HepG2 (cell line): ENCODE measurements around the gene RPLP2. TPM values are rescaled to one million over a fixed set of nuclear protein-coding genes. Genes with fewer than 3 reads are reported as not detected.

ENCODE experiments used
- BCLAF1 ChIP-seq: fragments of 450-650 bp; IDR thresholded peaks from 2 replicates; pipeline ENCODE4 v1.6.1; 2017; ENCODE audit warnings: mild to moderate bottlenecking
- CCAR2 ChIP-seq: fragments of 200-400 bp; formaldehyde crosslinking; optimal IDR thresholded peaks from 2 replicates; pipeline ENCODE3; 2018; ENCODE audit warnings: low read depth, mild to moderate bottlenecking, low read length, moderate library complexity
- FOXP1 ChIP-seq, 2 experiments: fragments of 450-650 bp in 1 of 2; IDR thresholded peaks; 2 replicates each; pipeline ENCODE4 v1.6.1; 2017 to 2018; ENCODE audit warnings: antibody characterized with exemption in 1 of 2
- KLF11 ChIP-seq: IDR thresholded peaks from 2 replicates; pipeline ENCODE4 v1.6.1; 2016; ENCODE audit warnings: missing compliant biosample characterization
- MED1 ChIP-seq: sonication (generic); formaldehyde crosslinking; IDR thresholded peaks from 2 replicates; pipeline ENCODE4 v1.4.0; 2020; ENCODE audit warnings: missing genetic modification reagents
- MTA3 ChIP-seq: sonication (generic); formaldehyde crosslinking; IDR thresholded peaks from 2 replicates; pipeline ENCODE4 v1.4.0; 2020; ENCODE audit warnings: missing genetic modification reagents
- RAD21 ChIP-seq: fragments of 450-650 bp; formaldehyde crosslinking; IDR thresholded peaks from 2 replicates; pipeline ENCODE4 v1.5.0; 2020; ENCODE audit warnings: mild to moderate bottlenecking
- TBX3 ChIP-seq: fragments of 450-650 bp; IDR thresholded peaks from 2 replicates; pipeline ENCODE4 v1.6.1; 2017; ENCODE audit warnings: antibody characterized with exemption, mild to moderate bottlenecking, inconsistent platforms, borderline replicate concordance
- ZNF160 ChIP-seq: sonication (generic); formaldehyde crosslinking; IDR thresholded peaks from 2 replicates; pipeline ENCODE4 v1.8.0; 2022; ENCODE audit warnings: mild to moderate bottlenecking, inconsistent platforms, missing genetic modification reagents
- ZNF510 ChIP-seq: sonication (generic); formaldehyde crosslinking; IDR thresholded peaks from 2 replicates; pipeline ENCODE4 v1.4.0; 2020; ENCODE audit warnings: low read depth, mild to moderate bottlenecking, missing genetic modification reagents
- ZNF747 ChIP-seq: sonication (generic); formaldehyde crosslinking; IDR thresholded peaks from 2 replicates; pipeline ENCODE4 v1.8.1; 2023; ENCODE audit warnings: missing genetic modification reagents, mild to moderate bottlenecking, borderline replicate concordance
- ZNF773 ChIP-seq: sonication (generic); formaldehyde crosslinking; IDR thresholded peaks from 2 replicates; pipeline ENCODE4 v1.4.0; 2020; ENCODE audit warnings: missing genetic modification reagents, borderline replicate concordance
- ZNF839 ChIP-seq: sonication (generic); formaldehyde crosslinking; IDR thresholded peaks from 2 replicates; pipeline ENCODE4 v1.4.0; 2020; ENCODE audit warnings: missing genetic modification reagents, mild to moderate bottlenecking, borderline replicate concordance
- ZSCAN12 ChIP-seq: sonication (generic); formaldehyde crosslinking; IDR thresholded peaks from 2 replicates; pipeline ENCODE4 v1.9.0; 2021; ENCODE audit warnings: mild to moderate bottlenecking, missing genetic modification reagents
- polyA plus RNA-seq, 8 experiments: library from polyadenylated mRNA; depleted of rRNA in 3 of 8; stranded (reverse) in 7 of 8; unstranded in 1 of 8; fragments of >200 nt; fragmentation: Illumina TruSeq in 4 of 8; extraction: Trizol in 4 of 8; gene quantifications; 2 replicates each; pipeline versions ENCODE4 v1.2.1 to v1.2.3, GENCODE V29; 2011 to 2016; ENCODE audit warnings: low read depth in 4 of 8, missing spikeins in 1 of 8, mixed read lengths in 1 of 8; ENCODE audit not compliant: insufficient read depth in 1 of 8
- total RNA-seq, 5 experiments: library from RNA; depleted of rRNA; stranded (reverse); fragments of >200 nt; fragmentation: Illumina TruSeq; extraction: Trizol; gene quantifications; 2 replicates each; pipeline ENCODE4 v1.2.3, GENCODE V29; 2016; ENCODE audit warnings: low read depth in 1 of 5
- TF ChIP-seq, protein P1 (sequence below): sonication (generic); formaldehyde crosslinking; conservative IDR thresholded peaks from 2 replicates; pipeline ENCODE4 v1.8.0; 2022; ENCODE audit warnings: mild to moderate bottlenecking, moderate library complexity, missing genetic modification reagents
- TF ChIP-seq, protein P2 (sequence below): sonication (generic); formaldehyde crosslinking; IDR thresholded peaks from 2 replicates; pipeline ENCODE4 v1.4.0; 2020; ENCODE audit warnings: mild to moderate bottlenecking, missing genetic modification reagents

RPLP2 gene
- total and polyA plus RNA-seq, 2 of the 13 experiments (the other 11 are each of a cell fraction or from before 2014, with no cell fraction given) = 978 to 2,106 TPM

DNA sequence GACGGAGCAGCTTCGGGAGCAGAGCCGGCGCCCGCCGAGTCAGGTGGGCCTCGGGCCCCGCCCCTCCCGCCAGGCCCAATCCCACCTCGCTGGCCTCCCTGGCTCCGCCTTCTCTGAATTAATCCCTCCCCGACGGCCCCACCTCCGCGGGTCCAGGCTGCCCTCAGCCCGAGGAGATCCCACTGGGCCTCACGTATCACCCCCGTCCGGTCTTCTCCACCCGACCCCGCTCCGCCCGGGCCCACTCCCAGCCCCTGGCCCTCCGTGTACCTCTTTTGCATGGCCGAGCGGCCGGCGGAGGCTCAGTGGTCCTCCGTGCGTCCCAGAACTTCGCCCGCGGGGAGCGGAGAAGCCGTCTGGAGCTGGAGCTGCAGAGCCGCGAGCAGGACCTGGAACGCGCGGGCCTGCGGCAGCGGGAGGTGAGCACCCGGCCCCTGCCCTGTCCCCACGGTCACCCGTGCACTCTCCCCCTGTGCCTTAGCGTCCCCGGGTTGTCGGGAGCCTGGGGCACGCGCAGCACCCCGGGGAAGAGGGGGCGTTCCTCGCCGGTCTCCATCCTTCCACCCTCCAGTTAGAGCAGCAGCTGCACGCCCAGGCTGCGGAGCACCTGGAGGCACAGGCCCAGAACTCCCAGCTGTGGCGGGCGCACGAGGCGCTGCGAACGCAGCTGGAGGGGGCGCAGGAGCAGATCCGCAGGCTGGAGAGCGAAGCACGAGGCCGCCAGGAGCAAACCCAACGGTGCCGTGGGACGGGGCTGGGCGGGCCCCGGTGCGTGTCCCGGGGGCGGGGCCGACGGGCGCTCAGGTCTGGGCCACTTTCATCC is 20.7 kb downstream of the RPLP2 start (continued):
- peak; percentile 18; the same call in 1 of the 2 replicates for TF ChIP-seq RAD21 (CRISPR knock-in tag)
- no peak for TF ChIP-seq ZNF839 (CRISPR knock-in tag)
- TF ChIP-seq ZSCAN12 (CRISPR knock-in tag) = no peak
- no peak for TF ChIP-seq TBX3
- TF ChIP-seq ZNF747 = peak; percentile 58; the same call in 1 of the 2 replicates
- no peak for TF ChIP-seq KLF11
- no peak for TF ChIP-seq ZNF773 (CRISPR knock-in tag)
- TF ChIP-seq, protein P1, sequence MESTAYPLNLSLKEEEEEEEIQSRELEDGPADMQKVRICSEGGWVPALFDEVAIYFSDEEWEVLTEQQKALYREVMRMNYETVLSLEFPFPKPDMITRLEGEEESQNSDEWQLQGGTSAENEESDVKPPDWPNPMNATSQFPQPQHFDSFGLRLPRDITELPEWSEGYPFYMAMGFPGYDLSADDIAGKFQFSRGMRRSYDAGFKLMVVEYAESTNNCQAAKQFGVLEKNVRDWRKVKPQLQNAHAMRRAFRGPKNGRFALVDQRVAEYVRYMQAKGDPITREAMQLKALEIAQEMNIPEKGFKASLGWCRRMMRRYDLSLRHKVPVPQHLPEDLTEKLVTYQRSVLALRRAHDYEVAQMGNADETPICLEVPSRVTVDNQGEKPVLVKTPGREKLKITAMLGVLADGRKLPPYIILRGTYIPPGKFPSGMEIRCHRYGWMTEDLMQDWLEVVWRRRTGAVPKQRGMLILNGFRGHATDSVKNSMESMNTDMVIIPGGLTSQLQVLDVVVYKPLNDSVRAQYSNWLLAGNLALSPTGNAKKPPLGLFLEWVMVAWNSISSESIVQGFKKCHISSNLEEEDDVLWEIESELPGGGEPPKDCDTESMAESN (CRISPR knock-in tag) = 0 out of 2 replicates have a peak, but pooled peaks have one; percentile 20
- TF ChIP-seq ZNF510 (CRISPR knock-in tag) = no peak
- TF ChIP-seq MTA3 (CRISPR knock-in tag) = no peak
- no peak for TF ChIP-seq CCAR2
- no peak for TF ChIP-seq MED1 (CRISPR knock-in tag)
- no peak for TF ChIP-seq BCLAF1
- TF ChIP-seq, protein P2, sequence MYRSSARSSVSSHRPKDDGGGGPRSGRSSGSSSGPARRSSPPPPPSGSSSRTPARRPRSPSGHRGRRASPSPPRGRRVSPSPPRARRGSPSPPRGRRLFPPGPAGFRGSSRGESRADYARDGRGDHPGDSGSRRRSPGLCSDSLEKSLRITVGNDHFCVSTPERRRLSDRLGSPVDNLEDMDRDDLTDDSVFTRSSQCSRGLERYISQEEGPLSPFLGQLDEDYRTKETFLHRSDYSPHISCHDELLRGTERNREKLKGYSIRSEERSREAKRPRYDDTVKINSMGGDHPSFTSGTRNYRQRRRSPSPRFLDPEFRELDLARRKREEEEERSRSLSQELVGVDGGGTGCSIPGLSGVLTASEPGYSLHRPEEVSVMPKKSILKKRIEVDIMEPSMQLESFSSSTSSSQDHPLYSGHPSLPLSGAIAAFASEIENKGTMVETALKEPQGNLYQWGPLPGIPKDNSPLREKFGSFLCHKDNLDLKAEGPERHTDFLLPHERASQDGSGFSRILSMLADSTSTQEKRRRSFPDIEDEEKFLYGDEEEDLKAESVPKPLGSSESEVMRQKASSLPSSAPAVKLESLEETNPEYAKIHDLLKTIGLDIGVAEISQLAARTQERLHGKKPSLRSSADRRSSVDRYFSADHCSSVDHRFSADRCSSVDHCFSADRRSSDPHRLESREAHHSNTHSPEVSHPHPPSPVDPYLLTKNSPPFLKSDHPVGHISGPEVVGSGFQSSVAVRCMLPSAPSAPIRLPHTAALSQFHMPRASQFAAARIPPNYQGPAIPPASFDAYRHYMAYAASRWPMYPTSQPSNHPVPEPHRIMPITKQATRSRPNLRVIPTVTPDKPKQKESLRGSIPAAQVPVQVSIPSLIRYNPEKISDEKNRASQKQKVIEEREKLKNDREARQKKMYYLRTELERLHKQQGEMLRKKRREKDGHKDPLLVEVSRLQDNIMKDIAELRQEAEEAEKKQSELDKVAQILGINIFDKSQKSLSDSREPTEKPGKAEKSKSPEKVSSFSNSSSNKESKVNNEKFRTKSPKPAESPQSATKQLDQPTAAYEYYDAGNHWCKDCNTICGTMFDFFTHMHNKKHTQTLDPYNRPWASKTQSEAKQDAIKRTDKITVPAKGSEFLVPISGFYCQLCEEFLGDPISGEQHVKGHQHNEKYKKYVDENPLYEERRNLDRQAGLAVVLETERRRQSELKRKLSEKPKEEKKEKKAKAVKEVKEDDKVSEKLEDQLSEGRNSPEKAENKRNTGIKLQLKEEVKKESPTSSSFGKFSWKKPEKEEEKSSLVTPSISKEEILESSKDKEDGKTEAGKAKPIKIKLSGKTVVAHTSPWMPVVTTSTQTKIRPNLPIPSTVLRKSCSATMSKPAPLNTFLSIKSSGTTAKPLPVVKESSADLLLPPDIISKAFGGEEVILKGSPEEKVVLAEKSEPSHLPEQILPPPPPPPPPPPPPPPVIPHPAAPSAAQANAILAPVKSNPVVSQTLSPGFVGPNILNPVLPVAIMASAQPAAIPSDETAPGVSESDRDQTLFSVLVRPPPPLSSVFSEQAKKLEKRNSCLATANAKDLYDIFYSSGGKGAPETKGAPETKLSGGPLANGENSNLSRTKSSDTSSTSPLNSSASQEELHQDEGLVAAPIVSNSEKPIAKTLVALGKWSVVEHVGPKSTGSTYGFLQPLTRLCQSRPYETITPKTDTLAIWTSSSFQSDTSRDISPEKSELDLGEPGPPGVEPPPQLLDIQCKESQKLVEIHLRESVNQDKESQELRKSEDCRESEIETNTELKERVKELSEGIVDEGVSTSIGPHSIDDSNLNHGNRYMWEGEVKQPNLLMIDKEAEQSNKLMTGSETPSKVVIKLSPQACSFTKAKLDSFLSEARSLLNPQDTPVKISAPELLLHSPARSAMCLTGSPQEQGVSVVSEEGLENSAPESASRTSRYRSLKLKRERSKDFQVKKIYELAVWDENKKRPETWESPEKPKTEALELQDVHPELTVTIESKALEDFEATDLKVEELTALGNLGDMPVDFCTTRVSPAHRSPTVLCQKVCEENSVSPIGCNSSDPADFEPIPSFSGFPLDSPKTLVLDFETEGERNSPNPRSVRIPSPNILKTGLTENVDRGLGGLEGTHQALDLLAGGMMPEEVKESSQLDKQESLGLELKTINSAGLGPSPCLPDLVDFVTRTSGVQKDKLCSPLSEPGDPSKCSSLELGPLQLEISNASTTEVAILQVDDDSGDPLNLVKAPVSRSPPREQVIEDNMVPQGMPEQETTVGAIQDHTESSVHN (CRISPR knock-in tag) = no peak
- no peak for TF ChIP-seq FOXP1 (IDR thresholded peaks at IDR 0.05)
- TF ChIP-seq FOXP1 (CRISPR knock-in tag; IDR thresholded peaks at IDR 0.05) = no peak
- TF ChIP-seq ZNF160 (CRISPR knock-in tag) = no peak
